Measurements from ENCODE around the gene MORN1. TPM values are rescaled to one million over a fixed set of nuclear protein-coding genes. Genes with fewer than 3 reads are reported as not detected.

MORN1 gene
- total RNA-seq, 2 donors from 2014 or later, result 4.0 to 7.5 TPM

GRCh38 chr1:2315674-2316450 lies 75.5 kb downstream of the MORN1 start:
- Mint-ChIP-seq H3K4me3 (peak overlapping the region; percentile 17), H3K27me3 (no peaks in the 10 kb centered on the region), H3K27ac (peak overlapping the region in 1 of 2 donors; percentile 59), H3K36me3 (no peaks in the 10 kb centered on the region), H3K9me3 (no peaks in the 10 kb centered on the region), H3K4me1 (ENCODE audit: low read depth in 2 of 2) (peaks cover 0 to 5% of the 10 kb centered on the region in 2 donors)
- DNase-seq (ENCODE audit: low spot score), result no peak
- no peak for ATAC-seq

- H3K4me3 Mint-ChIP-seq, result peak overlapping the region; percentile 17
- ATAC-seq (peak; percentile 62 to 65), DNase-seq (ENCODE audit: low spot score) (no peak)
- no peaks in the 10 kb centered on the region for H3K36me3 Mint-ChIP-seq
- H3K27ac Mint-ChIP-seq, result peak overlapping the region in 1 of 2 donors; percentile 59
- H3K27me3 Mint-ChIP-seq, result no peaks in the 10 kb centered on the region
- no peaks in the 10 kb centered on the region for H3K9me3 Mint-ChIP-seq
- H3K4me1 Mint-ChIP-seq (ENCODE audit: low read depth in 2 of 2), result peaks cover 0 to 5% of the 10 kb centered on the region in 2 donors
Measured at GRCh38 chr1:2314803-2315673, 76.3 kb downstream of the MORN1 start.

DNA sequence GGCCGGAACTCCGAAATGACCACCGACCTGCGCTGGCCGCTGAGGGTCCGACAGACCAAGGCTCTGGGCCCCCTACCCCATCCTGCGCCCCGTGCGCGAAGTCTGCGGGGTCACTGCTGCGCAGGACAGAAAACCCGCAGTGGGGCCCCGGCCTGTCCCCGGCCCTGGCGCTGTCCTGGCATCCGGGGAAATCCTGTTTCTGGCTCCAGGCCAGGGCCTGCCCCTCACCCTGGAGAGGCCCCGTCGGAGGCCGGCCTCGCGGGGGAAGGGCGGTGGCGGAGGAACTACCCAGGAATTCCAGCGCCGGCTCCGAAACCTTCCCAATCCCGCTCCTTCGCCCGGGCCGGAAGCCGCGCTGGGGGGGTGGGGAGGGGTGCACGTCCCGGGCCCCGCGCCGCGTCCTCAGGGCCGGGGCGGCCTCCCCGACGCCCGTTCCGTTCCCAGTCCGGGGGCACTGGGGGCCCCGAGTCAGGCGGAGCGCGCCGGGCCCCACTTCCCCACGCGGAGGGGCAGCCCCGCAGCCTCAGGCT lies 77.0 kb downstream of the MORN1 start:
- Mint-ChIP-seq H3K27me3 (no peaks in the 10 kb centered on the region), H3K36me3 (no peaks in the 10 kb centered on the region), H3K4me1 (ENCODE audit: low read depth in 2 of 2) (peaks cover 0 to 5% of the 10 kb centered on the region in 2 donors), H3K27ac (no peak overlapping the region), H3K9me3 (no peaks in the 10 kb centered on the region), H3K4me3 (no peak overlapping the region)
- DNase-seq (ENCODE audit: low spot score) (no peak), ATAC-seq (peak in 1 of 2 donors; percentile 8)

DNA sequence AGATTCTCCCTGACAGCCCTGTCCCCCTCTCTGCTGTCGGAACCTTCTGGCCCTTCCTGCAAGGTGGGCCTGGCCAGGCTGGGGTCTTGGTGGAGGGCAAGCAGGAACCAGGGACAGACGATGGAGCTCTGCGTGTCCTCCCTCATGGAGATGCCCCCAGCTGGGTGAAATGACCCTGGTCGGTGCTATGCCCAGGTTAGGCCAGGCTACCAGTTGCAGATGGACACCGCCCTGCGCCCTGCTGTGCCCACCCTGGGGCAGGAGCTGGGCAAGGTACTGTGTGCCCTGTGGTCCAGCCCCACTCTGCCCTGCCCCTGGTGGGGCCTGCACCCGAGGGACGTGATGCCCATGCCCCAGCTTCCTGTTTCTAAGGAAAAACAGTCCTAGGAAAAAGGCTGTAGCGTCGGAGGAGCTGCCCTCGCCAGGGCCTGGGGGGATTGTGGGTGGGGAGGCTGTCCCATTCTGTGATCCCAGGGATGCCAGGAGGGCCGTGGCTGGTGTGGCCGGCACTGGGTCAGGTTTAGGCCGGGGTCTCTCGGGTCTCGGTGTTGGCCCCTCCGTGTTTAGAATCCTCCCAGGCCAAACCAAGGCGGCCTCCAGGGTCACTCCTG lies 77.6 kb downstream of the MORN1 start:
- DNase-seq (ENCODE audit: low spot score), result no peak
- Mint-ChIP-seq H3K4me3 (no peak overlapping the region), H3K9me3 (no peaks in the 10 kb centered on the region), H3K27me3 (no peaks in the 10 kb centered on the region), H3K4me1 (ENCODE audit: low read depth in 2 of 2) (peaks cover 0 to 5% of the 10 kb centered on the region in 2 donors), H3K36me3 (no peaks in the 10 kb centered on the region), H3K27ac (no peak overlapping the region)
- no peak for ATAC-seq

- ATAC-seq (no peak), DNase-seq (ENCODE audit: low spot score) (no peak)
- Mint-ChIP-seq H3K9me3 (no peaks in the 10 kb centered on the region), H3K36me3 (peaks cover 7% of the 10 kb centered on the region), H3K4me3 (no peak overlapping the region), H3K4me1 (ENCODE audit: low read depth in 2 of 2) (peaks cover 0 to 5% of the 10 kb centered on the region in 2 donors), H3K27ac (no peak overlapping the region), H3K27me3 (no peaks in the 10 kb centered on the region)
Measured at GRCh38 chr1:2312515-2313301, 78.6 kb downstream of the MORN1 start.

GRCh38 chr1:2312160-2312514 lies 79.2 kb downstream of the MORN1 start:
- peaks cover 10% of the 10 kb centered on the region for H3K36me3 Mint-ChIP-seq
- no peak overlapping the region for H3K4me3 Mint-ChIP-seq
- no peaks in the 10 kb centered on the region for H3K9me3 Mint-ChIP-seq
- no peak for DNase-seq (ENCODE audit: low spot score)
- ATAC-seq, result no peak
- H3K27me3 Mint-ChIP-seq, result no peaks in the 10 kb centered on the region
- peaks cover 0 to 4% of the 10 kb centered on the region in 2 donors for H3K4me1 Mint-ChIP-seq (ENCODE audit: low read depth in 2 of 2)
- no peak overlapping the region for H3K27ac Mint-ChIP-seq

DNA sequence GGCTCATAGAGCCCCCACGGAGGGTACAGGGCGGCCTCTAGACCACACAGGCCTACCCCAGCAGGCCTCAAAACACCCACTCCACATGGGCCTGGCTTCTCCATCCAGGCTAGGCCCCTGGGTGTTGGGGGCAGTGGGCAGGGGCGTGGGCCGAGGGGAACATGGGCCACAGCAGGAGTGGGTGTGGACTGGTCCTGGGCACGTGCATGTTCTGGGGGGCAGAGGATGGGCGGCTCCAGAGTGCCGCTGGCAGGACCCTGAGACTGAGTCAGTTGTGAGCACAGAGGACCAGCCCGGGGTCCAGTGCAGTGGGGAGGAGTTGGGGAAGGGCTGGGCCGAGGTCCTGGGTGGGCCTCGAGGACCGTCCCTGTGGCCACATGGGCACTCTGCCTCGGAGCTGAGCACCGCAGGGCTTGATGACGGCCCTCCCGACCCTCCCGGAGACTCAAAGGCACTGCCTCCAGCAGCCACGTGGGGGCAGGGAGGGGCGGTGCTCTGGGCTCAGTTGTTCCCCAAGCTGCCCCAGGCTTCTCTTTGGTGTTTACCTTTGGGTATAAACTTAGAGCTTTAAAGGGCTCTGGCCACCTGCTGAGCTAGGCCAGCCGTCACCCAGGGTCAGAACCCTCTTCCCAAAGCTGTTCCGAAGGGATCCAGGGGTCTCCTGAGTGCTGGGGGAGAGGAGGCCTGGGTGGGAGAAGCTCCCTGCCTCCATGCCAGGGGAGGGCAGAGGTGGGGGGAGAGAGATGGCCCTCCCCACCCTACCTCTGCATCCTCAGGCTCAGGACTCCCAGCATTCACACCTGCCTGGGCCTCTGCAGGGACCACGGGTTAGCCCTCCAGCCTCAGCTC lies 79.9 kb downstream of the MORN1 start:
- Mint-ChIP-seq H3K27ac (no peak overlapping the region), H3K36me3 (peaks cover 10% of the 10 kb centered on the region), H3K4me1 (ENCODE audit: low read depth in 2 of 2) (peaks cover 0 to 2% of the 10 kb centered on the region in 2 donors), H3K4me3 (no peak overlapping the region), H3K27me3 (no peaks in the 10 kb centered on the region), H3K9me3 (no peaks in the 10 kb centered on the region)
- DNase-seq (ENCODE audit: low spot score) (no peak), ATAC-seq (peak in 1 of 2 donors; percentile 49)

DNA sequence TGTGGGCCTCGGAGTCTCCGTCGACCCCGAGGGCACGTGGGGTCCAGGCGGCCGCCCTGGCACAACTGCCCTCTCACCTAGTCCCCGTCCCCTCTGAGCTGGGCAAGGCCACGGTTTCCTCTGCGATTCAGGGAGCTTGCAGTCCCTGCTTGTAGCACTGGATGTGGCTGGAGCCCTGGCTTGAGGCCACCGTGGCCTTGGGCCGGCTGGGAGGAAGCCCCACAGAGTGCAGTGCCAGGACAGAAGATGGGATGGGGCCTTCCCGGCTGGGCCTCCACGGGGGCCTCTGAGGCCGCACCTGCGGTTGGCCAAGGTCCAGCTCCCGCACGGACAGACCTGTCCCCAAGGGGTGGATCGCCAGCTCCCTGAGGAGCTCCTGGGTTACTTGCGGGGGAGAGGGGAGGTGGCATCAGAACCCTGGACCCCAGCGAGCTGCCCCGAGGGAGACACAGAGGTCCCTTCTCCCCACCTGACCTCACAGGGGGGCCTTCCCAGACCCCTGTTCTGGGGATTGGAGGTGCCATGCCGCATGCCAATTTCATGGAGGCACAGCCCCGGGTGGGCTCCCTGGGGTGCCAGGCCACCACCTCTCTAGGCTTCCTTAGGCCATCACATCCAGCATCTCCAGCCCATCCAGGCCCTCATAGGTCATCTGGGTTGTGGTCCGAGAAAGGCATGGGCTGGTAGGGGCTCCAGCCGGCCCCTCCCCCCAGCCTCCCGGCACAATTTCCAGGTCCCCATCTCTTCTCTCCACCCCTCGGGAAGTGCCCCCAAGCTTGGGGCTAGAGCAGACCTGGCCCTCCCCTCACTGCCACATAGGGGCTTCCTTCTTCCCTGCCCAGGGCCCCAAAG lies 80.8 kb downstream of the MORN1 start:
- no peak for ATAC-seq
- Mint-ChIP-seq H3K27me3 (no peaks in the 10 kb centered on the region), H3K9me3 (no peaks in the 10 kb centered on the region), H3K4me1 (ENCODE audit: low read depth in 2 of 2) (peaks cover 0 to 4% of the 10 kb centered on the region in 2 donors), H3K27ac (no peak overlapping the region), H3K4me3 (no peak overlapping the region), H3K36me3 (peaks cover 10% of the 10 kb centered on the region)
- no peak for DNase-seq (ENCODE audit: low spot score)

- no peak overlapping the region for H3K4me3 Mint-ChIP-seq
- no peaks in the 10 kb centered on the region for H3K9me3 Mint-ChIP-seq
- ATAC-seq (no peak), DNase-seq (ENCODE audit: low spot score) (no peak)
- no peaks in the 10 kb centered on the region for H3K27me3 Mint-ChIP-seq
- H3K36me3 Mint-ChIP-seq, result peaks cover 10% of the 10 kb centered on the region
- H3K4me1 Mint-ChIP-seq (ENCODE audit: low read depth in 2 of 2), result peaks cover 0 to 11% of the 10 kb centered on the region in 2 donors
- no peak overlapping the region for H3K27ac Mint-ChIP-seq
Measured at GRCh38 chr1:2308844-2309243, 82.5 kb downstream of the MORN1 start.

- Mint-ChIP-seq H3K27ac (no peak overlapping the region), H3K27me3 (no peaks in the 10 kb centered on the region), H3K4me3 (no peak overlapping the region), H3K9me3 (no peaks in the 10 kb centered on the region), H3K36me3 (peaks cover 10% of the 10 kb centered on the region), H3K4me1 (ENCODE audit: low read depth in 2 of 2) (peaks cover 0 to 11% of the 10 kb centered on the region in 2 donors)
- DNase-seq (ENCODE audit: low spot score), result no peak
- no peak for ATAC-seq
Measured at GRCh38 chr1:2307972-2308371, 83.4 kb downstream of the MORN1 start.

- DNase-seq (ENCODE audit: low spot score) (no peak), ATAC-seq (no peak)
- Mint-ChIP-seq H3K27ac (no peak overlapping the region), H3K4me1 (ENCODE audit: low read depth in 2 of 2) (peaks cover 0 to 14% of the 10 kb centered on the region in 2 donors), H3K27me3 (no peaks in the 10 kb centered on the region), H3K4me3 (no peak overlapping the region), H3K9me3 (no peaks in the 10 kb centered on the region), H3K36me3 (peaks cover 10% of the 10 kb centered on the region)
Measured at GRCh38 chr1:2307064-2307605, 84.2 kb downstream of the MORN1 start.

All from natural killer cell treated with Interleukin-12 subunit alpha and Interleukin-12 subunit beta and Interleukin-15 and Interleukin-18, amount 100 ng/mL, for 72 hours (primary cell).